ENCODE measurements around the gene GP1BA.
A peak's percentile ranks its signal among the peaks of the same experiment; 100 is the strongest.

Gene GP1BA

GRCh38 chr17:4938688-4939545, 6.8 kb downstream of the GP1BA start:
- no peak for DNase-seq

DNA sequence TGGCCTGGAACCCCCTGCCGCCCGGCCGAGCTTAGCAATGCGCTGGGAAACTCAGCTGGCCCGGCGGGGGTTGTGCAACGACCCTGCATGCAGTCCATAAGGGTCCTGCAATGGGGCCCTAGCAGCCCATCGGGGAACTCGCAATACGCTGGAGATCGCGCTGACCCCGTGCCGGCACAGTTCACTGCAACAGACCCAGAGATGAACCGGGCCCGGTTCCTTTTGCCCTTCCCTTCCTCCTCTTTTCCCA, 7.4 kb downstream of the GP1BA start:
- no peak for DNase-seq

DNA sequence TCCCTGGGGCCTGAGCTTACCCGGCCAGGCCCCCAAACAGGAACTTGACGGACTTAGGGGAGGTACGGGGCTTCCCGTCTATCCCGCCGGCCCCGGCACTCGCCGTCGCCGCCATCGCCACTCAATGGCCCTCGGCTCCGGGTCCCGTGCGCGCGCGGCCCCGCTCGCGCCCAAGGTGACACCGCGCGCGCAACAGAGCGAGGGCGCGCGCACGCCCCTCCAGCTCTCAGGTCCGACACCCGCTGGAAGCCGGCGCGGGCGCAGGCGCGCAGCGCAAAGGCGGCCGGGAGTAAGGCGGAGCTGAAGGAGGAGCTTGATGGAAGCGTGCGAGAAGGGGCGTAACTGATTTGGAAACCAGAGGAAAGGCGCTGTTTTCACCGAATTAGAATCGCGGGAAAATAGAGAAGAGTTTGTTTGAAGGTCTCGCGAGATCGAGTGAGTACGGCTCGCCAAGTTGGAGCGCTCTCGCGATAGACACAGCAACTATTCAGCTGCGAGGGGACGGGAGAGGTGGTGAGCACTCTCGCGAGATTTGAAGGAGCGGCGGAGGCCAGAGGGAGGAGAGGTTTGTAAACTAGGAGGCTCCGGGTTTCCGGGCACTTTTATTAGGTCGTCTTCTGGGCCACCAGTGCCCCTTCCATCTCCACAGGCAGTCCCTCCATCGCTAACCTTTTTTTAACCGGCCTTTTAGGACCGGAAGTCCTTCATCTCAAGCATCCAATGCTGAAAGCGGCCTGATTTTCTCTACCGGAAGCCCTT, 7.9 kb downstream of the GP1BA start, which contains the start of the genes RNF167 and SLC25A11:
TSS of gene RNF167 (plus strand) at position 473 of the 759 bp plus-strand sequence. CDS start 642 bp downstream, outside the sequence.
TSS of gene SLC25A11 (minus strand) at position 251 of the 759 bp plus-strand sequence. CDS start at position 115, 136 bp downstream.
- peak; percentile 100 for DNase-seq

- DNase-seq = no peak
Measured at GRCh38 chr17:4940555-4941318, 8.7 kb downstream of the GP1BA start.

GRCh38 chr17:4941319-4941610, 9.2 kb downstream of the GP1BA start:
- no peak for DNase-seq

DNA sequence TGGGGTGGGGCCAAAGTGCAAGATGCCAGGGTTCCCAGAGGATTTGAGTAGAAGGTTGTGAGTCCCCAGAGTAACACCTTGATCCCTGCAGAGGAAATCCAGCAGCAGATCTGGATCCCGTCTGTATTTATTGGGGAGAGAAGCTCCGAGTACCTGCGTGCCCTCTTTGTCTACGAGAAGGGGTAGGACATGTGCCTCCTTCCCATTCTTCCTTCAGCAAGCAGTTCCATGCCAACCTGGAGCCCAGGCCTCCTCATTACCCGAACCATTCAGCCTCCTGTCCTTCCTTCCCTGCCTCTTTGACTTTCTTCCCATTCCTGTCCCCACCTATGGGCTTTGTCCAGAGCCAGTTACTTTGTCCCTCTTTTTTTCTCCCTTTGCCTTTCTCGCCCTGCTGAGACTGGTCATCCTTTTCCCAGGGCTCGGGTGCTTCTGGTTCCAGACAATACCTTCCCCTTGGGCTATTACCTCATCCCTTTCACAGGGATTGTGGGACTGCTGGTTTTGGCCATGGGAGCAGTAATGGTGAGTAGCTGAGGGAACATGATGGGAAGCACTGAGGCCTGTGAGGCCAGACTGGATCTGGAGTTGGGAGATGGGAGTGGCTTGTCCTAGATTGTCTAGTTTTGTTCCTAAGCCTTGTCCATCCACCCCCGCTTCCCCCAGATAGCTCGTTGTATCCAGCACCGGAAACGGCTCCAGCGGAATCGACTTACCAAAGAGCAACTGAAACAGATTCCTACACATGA, 10.9 kb downstream of the GP1BA start:
- no peak for DNase-seq

- no peak for DNase-seq
Measured at GRCh38 chr17:4944163-4944553, 12.1 kb downstream of the GP1BA start.

DNA sequence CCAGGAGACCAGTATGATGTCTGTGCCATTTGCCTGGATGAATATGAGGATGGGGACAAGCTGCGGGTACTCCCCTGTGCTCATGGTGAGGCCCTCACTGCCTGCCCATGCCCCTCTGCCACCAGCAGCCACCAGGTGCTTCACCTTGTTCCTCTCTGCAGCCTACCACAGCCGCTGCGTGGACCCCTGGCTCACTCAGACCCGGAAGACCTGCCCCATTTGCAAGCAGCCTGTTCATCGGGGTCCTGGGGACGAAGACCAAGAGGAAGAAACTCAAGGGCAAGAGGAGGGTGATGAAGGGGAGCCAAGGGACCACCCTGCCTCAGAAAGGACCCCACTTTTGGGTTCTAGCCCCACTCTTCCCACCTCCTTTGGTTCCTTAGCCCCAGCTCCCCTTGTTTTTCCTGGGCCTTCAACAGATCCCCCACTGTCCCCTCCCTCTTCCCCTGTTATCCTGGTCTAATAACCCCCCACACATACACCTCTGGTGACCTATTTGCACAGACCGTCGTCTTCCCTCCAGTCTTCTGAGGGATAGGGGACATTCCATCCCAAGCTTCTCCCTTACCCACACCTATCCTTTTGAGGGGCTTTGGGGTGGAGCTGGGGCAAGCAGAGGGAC, 12.6 kb downstream of the GP1BA start:
- DNase-seq = no peak

DNA sequence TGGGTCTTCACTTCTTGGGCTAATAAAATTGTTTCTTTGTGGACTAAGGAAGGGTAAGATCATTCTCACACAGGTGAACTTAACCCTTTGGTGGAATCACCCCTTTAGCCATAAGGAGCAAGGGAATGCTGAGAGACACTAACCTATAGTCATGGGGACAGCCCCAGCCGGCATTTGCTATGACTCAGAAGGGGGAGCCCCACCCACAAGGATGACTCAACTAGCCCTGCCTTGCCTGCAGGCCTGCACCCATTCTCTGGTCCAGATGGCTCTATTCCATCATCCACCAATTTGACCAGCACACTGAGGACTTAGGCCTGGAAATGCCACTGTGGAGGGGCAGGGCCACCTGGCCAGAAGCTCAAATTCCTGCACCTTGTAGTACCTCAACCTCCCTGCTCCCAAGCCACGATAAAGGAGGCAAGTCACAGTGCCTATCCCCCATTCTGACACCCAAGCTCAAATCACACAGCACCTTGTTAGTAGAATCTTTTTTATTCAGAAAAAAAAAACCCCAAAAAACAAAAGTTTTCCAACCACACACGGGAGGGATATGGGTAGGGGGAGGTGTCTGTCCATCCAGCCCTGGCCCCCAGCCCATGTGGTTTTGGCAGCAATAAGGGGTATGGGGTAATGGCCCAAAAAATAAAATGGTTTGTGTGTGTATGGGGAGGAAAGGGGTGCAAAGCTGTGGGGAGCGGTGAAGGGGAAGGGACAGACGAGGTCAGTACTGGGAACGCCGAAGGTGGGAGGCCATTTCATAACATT, 13.3 kb downstream of the GP1BA start:
- no peak for DNase-seq

DNA sequence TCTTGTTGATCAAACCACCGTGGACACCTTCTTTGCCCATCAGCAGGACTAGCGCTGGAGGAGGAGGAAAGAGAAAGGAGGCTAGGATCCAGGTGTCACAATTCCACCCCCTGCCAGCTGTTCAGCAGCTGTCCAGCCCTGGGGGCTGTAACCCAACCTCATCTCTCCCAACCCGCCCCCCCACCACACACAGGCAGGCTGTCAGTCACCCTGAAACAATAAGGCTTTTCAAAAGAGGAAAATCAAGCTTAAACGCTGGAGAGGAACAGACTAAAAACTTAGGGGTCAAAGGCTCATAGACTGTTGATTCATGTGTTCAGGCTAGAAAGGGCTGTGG, 13.8 kb downstream of the GP1BA start:
- DNase-seq = no peak

- no peak for DNase-seq
Measured at GRCh38 chr17:4946312-4946976, 14.4 kb downstream of the GP1BA start.

- no peak for DNase-seq
Measured at GRCh38 chr17:4947010-4947410, 14.9 kb downstream of the GP1BA start.

- DNase-seq = peak; percentile 45
Measured at GRCh38 chr17:4947411-4948165, 15.5 kb downstream of the GP1BA start.

DNA sequence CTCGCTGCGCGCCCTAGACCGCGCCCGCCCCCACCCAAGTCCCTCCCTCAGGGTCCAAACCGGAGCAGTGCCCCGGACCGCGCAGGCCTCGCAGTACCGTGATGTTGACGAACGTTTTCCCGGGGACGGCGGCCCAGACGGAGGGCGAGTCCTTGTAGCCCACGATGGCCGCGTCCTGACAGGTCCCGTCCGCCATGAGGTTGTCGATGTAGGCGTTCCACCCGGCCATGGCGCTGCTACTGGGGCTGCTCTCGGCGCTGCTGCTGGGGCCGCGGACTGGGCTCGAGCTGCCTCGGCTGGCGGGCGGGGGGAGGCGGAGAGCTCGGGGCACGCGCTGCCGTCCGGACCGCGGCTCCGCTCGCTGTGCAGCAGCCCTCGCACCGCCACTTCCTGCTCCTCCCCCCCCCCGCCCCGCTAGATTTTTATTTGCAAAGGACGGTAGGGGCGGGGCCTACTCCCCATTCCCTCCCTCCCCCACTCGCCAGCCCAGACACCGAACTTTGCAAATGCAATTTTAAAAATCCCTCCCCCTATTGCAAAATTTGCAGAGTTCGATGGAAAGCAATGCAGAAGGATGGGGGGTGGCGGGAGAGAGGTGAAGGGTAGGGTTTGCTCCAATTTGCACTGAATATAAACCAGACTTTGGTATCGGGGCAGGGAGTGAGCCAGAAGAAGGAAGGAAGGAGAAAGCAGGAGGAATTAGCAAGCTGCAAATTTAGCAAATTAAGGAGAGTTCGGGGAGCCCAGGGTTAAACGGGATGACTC, 16.3 kb downstream of the GP1BA start, which contains the start of gene PFN1:
TSS of gene PFN1 (minus strand) at position 365 of the 765 bp plus-strand sequence. CDS start at position 229, 136 bp downstream.
- peak; percentile 83 for DNase-seq

DNA sequence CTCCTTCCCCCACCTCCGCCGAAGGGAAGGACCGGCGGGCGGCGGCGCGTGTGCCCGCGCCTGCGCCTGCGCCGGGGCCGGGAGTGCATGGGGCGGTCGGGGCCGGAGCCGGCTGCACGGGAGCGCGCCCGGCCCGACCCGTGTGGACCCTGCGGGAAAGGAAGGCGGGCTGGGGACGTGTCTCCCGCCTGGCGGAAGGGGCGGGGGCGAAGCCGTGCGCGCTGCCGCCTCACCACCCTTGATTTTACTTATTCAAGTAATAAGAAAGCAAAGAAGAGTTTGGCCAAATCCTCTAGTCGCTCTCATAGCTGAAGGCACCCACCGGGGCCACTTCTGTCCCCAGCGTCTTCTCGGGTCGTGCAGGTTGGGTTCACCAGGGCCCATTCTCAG, 16.8 kb downstream of the GP1BA start:
- DNase-seq = peak; percentile 77

DNA sequence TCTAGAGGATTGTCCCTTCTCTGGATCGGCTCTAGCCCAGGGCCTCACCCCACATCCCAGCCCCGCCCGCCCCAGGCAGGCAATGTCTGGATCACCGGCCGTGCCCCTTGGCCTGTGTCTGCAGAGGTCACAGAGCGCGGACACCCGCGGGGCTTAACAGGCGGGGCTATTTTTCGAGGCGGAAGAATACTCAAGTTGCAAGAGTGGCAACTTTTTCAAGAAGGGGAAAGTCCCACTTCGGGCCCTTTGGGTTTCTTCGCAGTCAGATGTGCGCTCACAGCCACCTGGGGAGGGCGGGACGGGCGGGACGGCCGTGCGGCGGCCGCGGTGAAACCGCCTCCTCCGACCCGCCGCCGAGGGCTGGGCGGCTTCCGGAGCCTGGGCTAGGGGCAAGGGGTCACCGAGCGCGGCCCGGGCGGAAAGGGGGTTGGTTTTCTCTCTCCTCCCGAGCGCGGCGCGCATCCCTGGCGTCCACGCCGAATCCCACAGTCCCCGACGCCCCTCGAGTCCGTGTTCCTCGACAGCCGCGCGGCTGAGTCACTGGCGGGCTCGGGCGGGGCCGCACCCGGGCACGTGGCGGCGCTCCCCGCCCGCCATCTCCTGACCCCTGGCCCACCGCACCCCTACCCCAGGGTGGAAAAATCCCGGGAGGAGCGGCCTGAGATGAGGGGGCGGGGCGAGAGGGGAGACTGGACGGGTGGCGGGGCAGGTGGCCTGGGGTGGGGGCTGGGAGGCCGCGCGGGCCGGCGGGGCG, 17.4 kb downstream of the GP1BA start:
- DNase-seq = peak; percentile 62

GRCh38 chr17:4950075-4950745, 18.1 kb downstream of the GP1BA start:
- DNase-seq = peak; percentile 36

GRCh38 chr17:4950746-4951204, 18.7 kb downstream of the GP1BA start, which contains the start of gene ENO3:
TSS of gene ENO3 (plus strand) at chr17:4951119. CDS start at chr17:4951830, 711 bp downstream.
- peak; percentile 71 for DNase-seq

Data from NCI-H1105 treated with DMSO at 0.1 percent for 48 hours (cell line).